Measurements from ENCODE around the gene ZNF90.

The ZNF90 gene

DNA sequence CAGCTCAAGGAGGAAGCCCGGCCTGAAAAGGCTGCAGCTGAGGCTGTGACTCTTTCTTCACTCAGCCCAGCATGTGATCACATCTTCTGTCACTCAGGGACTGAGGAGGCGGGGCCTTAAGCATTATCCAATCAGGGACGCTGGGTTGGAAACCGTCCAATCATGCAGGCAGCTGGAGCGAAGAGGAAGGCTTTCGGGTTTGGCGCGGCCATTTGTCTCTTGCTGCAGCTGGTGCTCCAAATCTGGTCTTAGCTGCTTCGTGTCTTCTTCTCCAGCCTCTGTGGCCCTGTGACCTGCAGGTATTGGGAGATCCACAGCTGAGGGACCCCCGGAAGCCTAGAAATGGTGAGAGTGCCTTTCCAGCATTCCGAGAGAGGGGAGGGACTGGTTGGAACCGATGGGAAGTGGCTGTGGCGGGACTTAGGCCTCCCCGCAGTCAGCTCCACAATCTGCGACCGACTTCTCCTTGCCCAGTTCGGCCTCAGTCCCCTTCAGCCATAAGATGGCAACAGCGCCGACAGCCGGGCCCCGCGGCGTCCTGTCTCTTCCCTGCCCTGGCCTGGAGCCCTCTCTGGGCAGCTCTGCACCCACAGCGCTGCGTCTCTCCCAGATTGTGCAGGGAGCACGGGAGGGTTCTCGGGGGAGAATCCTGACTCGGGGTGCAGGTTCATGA, at the start of gene ZNF90:
TSS of gene ZNF90 (plus strand) at position 210 of the 673 bp plus-strand sequence. CDS start at position 343, 133 bp downstream.
- H3K36me3 Mint-ChIP-seq (ENCODE audit: low read depth): peaks cover 36% of the 10 kb centered on the region
- TF ChIP-seq, protein P1, sequence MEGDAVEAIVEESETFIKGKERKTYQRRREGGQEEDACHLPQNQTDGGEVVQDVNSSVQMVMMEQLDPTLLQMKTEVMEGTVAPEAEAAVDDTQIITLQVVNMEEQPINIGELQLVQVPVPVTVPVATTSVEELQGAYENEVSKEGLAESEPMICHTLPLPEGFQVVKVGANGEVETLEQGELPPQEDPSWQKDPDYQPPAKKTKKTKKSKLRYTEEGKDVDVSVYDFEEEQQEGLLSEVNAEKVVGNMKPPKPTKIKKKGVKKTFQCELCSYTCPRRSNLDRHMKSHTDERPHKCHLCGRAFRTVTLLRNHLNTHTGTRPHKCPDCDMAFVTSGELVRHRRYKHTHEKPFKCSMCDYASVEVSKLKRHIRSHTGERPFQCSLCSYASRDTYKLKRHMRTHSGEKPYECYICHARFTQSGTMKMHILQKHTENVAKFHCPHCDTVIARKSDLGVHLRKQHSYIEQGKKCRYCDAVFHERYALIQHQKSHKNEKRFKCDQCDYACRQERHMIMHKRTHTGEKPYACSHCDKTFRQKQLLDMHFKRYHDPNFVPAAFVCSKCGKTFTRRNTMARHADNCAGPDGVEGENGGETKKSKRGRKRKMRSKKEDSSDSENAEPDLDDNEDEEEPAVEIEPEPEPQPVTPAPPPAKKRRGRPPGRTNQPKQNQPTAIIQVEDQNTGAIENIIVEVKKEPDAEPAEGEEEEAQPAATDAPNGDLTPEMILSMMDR (IDR thresholded peaks at IDR 0.05; ENCODE audit: unreplicated experiment in 3 of 3): peak in 1 of 3 experiments; percentile 8
- no peaks in the 10 kb centered on the region for H3K27me3 Mint-ChIP-seq (ENCODE audit: low read depth)
- peak within 1 kb of the TSS; percentile 56 to 95 (median 92) for H3K27ac Mint-ChIP-seq
- peak within 1 kb of the TSS; percentile 92 to 93 (median 93) for H3K4me3 Mint-ChIP-seq
- peaks cover 31% of the 10 kb centered on the region for H3K9me3 Mint-ChIP-seq
- H3K4me1 Mint-ChIP-seq: peaks cover 15% of the 10 kb centered on the region

DNA sequence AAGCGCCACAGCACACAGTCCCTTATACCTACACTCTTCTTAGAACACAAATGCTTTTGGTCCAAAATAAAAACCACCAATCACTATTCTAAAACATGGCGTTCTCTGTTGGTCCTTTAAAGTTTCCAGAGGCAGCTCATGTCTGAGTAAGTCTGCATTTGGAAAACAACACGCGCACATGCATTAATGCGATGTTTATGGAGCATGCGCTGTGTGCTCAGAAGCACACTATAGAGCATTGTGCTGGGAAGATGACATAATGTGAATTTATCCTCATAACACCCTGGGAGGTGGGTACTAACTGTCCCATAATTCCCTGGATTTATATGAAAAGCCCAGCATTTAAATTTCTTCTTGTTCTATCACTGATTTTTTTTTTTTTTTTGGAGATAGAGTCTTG, 49.2 kb upstream of the ZNF90 start:
- TF ChIP-seq, protein P1 (IDR thresholded peaks at IDR 0.05; ENCODE audit: unreplicated experiment in 3 of 3): no peak
- H3K4me1 Mint-ChIP-seq: no peaks in the 10 kb centered on the region

DNA sequence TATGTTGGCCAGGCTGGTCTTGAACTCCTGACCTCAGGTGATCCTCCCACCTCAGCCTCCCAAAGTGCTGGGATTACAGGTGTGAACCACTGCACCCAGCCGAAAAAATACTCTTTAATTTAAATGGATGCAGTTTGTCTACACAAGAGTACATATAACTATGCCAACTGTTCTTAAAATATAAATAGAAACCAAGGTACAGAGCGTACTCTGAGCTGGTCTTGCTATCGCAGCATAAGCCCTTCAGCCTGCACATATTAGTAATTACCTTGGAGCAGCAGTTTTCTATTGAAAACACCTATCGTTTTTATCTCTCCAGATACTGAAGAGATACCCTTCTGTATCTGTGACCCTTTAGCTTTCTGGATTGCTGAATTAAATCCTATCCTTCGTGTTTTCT, 41.9 kb upstream of the ZNF90 start:
- H3K9me3 Mint-ChIP-seq: peaks cover 18% of the 10 kb centered on the region
- H3K36me3 Mint-ChIP-seq (ENCODE audit: low read depth): peaks cover 53% of the 10 kb centered on the region
- no peak overlapping the region for H3K4me3 Mint-ChIP-seq
- no peak overlapping the region for H3K27ac Mint-ChIP-seq
- peaks cover 17% of the 10 kb centered on the region for H3K4me1 Mint-ChIP-seq
- no peaks in the 10 kb centered on the region for H3K27me3 Mint-ChIP-seq (ENCODE audit: low read depth)
- TF ChIP-seq, protein P1 (IDR thresholded peaks at IDR 0.05; ENCODE audit: unreplicated experiment in 3 of 3): no peak

More for the DNA sequence above, 49.2 kb upstream of the ZNF90 start:
- peaks cover 86% of the 10 kb centered on the region for H3K36me3 Mint-ChIP-seq (ENCODE audit: low read depth)
- H3K27me3 Mint-ChIP-seq (ENCODE audit: low read depth): peaks cover 3% of the 10 kb centered on the region
- H3K4me3 Mint-ChIP-seq: no peak overlapping the region
- H3K27ac Mint-ChIP-seq: no peak overlapping the region
- peaks cover 25% of the 10 kb centered on the region for H3K9me3 Mint-ChIP-seq

DNA sequence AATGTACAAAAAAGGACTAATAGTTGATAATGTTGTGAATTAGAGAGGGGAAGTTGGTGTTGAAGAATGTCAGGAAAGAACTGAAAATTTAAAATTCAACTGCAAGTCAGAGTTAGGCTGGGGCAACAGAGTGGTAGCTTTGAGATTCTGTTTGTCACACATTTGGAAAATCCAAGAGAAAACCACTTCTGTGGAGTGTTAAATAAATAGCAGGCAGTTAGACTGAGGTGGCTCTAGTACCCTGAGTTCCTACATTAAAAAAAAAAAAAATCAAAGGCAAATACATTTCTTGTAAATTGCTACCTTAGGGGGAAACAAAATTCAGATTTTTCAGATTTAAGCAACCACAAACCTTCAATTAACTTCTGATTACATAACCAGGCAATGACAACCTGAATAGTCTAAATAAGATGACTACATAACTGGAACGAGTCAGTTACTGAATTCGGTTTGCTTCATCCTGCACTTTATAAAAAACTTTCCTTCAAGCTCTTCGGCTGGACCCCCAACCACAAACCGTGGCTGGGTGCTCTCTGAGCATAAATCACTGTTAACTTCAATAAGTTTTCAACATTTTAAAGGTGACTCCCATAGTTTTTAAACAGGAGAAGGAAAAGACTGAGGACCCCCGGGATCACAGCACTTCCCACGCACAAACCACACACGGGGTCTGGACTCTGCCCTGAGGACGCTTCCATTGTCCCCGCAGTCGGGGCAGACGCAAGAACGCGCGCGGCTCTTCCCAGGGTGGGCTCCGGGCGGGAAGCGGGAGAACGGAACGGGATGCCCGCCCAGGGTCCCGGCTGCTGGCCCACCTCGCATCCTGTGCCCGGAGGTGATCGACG, 39.2 kb upstream of the ZNF90 start:
- Mint-ChIP-seq H3K4me1 (peaks cover 17% of the 10 kb centered on the region), H3K27me3 (ENCODE audit: low read depth) (peaks cover 6% of the 10 kb centered on the region), H3K36me3 (ENCODE audit: low read depth) (peaks cover 32% of the 10 kb centered on the region), H3K27ac (peak overlapping the region; percentile 54 to 97 (median 89)), H3K4me3 (peak overlapping the region; percentile 95 to 98 (median 96)), H3K9me3 (peaks cover 11% of the 10 kb centered on the region)
- TF ChIP-seq, protein P1 (IDR thresholded peaks at IDR 0.05; ENCODE audit: unreplicated experiment in 3 of 3): no peak

DNA sequence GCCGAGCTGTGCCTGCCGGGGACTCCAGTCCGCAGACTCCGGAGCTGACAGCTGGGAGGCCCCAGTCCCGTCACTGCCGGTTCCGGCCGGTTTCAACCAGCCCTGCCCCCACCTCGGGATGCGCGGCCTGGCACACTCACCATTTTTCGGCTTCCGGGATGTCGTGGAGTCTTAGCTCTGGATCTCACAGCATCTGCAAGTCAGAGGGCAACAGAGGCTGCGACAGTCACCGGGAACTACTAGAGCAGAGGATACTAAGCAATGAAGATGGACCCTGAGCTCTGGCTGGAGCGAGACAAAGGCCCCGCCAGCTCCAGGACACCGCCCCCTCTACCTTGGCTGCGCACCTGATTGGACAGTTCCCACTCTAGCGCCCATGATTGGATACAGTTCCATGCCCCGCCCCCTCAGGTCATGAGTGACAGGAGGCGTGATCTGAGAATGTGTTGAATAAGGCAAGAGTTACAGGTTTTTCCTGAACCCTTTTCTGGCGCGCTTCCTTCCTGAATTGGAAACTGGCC, 38.5 kb upstream of the ZNF90 start, which contains the start of gene ZNF682:
TSS of gene ZNF682 (minus strand) at position 303 of the 521 bp plus-strand sequence. CDS start at position 143, 160 bp downstream.
- Mint-ChIP-seq H3K27me3 (ENCODE audit: low read depth) (peaks cover 6% of the 10 kb centered on the region), H3K27ac (peak within 1 kb of the TSS; percentile 89 to 97 (median 95)), H3K4me3 (peak within 1 kb of the TSS; percentile 95 to 98 (median 96)), H3K4me1 (peaks cover 22% of the 10 kb centered on the region), H3K9me3 (peaks cover 5% of the 10 kb centered on the region), H3K36me3 (ENCODE audit: low read depth) (peaks cover 25% of the 10 kb centered on the region)
- TF ChIP-seq, protein P1 (IDR thresholded peaks at IDR 0.05; ENCODE audit: unreplicated experiment in 3 of 3): no peak
